ENCODE measurements around the gene CHKB. TPM values are rescaled to one million over a fixed set of nuclear protein-coding genes. Genes with fewer than 3 reads are reported as not detected.

Gene CHKB
- total RNA-seq, 1 experiment from 2014 or later = 55.1 TPM

GRCh38 chr22:50599816-50600455 is 17.3 kb upstream of the CHKB start:
- Histone ChIP-seq H3K27me3 (ENCODE audit: insufficient read depth, low read length) (no peaks in the 10 kb centered on the region), H3K36me3 (ENCODE audit: control insufficient read depth in 1 of 2, insufficient read depth in 2 of 2, low read length in 2 of 2) (no peaks in the 10 kb centered on the region), H3K9me3 (ENCODE audit: control insufficient read depth in 1 of 2, insufficient read depth in 1 of 2, low read depth in 1 of 2, low read length in 2 of 2) (no peaks in the 10 kb centered on the region), H3K9ac (ENCODE audit: low read length) (no peak overlapping the region), H4K20me1 (ENCODE audit: insufficient read depth) (no peaks in the 10 kb centered on the region), H2AFZ (ENCODE audit: low read depth, low read length, poor library complexity, severe bottlenecking) (no peak overlapping the region), H3K27ac (ENCODE audit: low read depth, low read length) (no peak overlapping the region), H3K79me2 (ENCODE audit: insufficient read depth, low read length) (no peaks in the 10 kb centered on the region), H3K4me2 (ENCODE audit: low read length) (peak overlapping the region; percentile 53), H3K9me2 (ENCODE audit: insufficient read depth) (no peaks in the 10 kb centered on the region), H3K4me1 (ENCODE audit: control insufficient read depth in 1 of 2, insufficient read depth in 2 of 2, low read length in 2 of 2) (peaks cover 0 to 10% of the 10 kb centered on the region in 2 experiments; a peak in 1 of 4 replicates), H3K4me3 (replicated peaks in 1 of 2; ENCODE audit: low read depth in 1 of 2, low read length in 2 of 2) (peak overlapping the region; percentile 8 to 16; a peak in 2 of 4 replicates)
- no peak for TF ChIP-seq JUND (IDR thresholded peaks at IDR 0.05)
- TF ChIP-seq ZNF274 (IDR thresholded peaks at IDR 0.05; ENCODE audit: low read depth, low read length) = no peak
- TF ChIP-seq ZFX (IDR thresholded peaks at IDR 0.05) = no peak
- TF ChIP-seq REST (IDR thresholded peaks at IDR 0.05; ENCODE audit: low read depth) = peak; percentile 95
- peak; percentile 98 for TF ChIP-seq SIN3A (IDR thresholded peaks at IDR 0.05; ENCODE audit: low read depth)
- TF ChIP-seq CEBPB (IDR thresholded peaks at IDR 0.05; ENCODE audit: low read depth) = no peak
- TF ChIP-seq ATF3 (IDR thresholded peaks at IDR 0.05) = no peak
- no peak; the same call in none of the 2 replicates for TF ChIP-seq MAX (IDR thresholded peaks at IDR 0.05)
- no peak for TF ChIP-seq TCF7L2 (IDR thresholded peaks at IDR 0.05; ENCODE audit: borderline replicate concordance, extremely low read depth, insufficient read depth, insufficient read length)
- TF ChIP-seq EGR1 (IDR thresholded peaks at IDR 0.05; ENCODE audit: low read depth) = no peak
- TF ChIP-seq ELF1 (IDR thresholded peaks at IDR 0.05; ENCODE audit: borderline replicate concordance, low read depth) = no peak
- no peak for TF ChIP-seq EZH2phosphoT487 (IDR thresholded peaks at IDR 0.05; ENCODE audit: borderline replicate concordance)
- no peak for TF ChIP-seq SP1 (IDR thresholded peaks at IDR 0.05; ENCODE audit: low read depth)
- 0 out of 2 replicates have a peak, but pooled peaks have one; percentile 19 for TF ChIP-seq POLR2AphosphoS5 (IDR thresholded peaks at IDR 0.05; ENCODE audit: low read depth, low read length)
- no peak for TF ChIP-seq RAD21 (IDR thresholded peaks at IDR 0.05; ENCODE audit: low read depth)
- no peak for TF ChIP-seq EZH2 (IDR thresholded peaks at IDR 0.05)
- no peak for TF ChIP-seq CBX3 (IDR thresholded peaks at IDR 0.05; ENCODE audit: low read depth)
- TF ChIP-seq FOSL1 (IDR thresholded peaks at IDR 0.05; ENCODE audit: low read depth) = no peak
- no peak for TF ChIP-seq YY1 (IDR thresholded peaks at IDR 0.05; ENCODE audit: extremely low read depth, insufficient replicate concordance, low read depth, low read length)
- intact Hi-C loops (cut with micrococcal nuclease) = no loop called here
- RAD21 ChIA-PET (ENCODE audit: low non-redundant PET in 1 of 2, low total read pairs in 2 of 2, uncharacterized antibody in 2 of 2, unreplicated experiment in 2 of 2) = no interaction called here
- CTCF ChIA-PET = no interaction called here
- BruUV-seq (replicated peaks) = no TSS peak
- POLR2A ChIA-PET = no interaction called here
- peak; percentile 85 for ATAC-seq
- no peak for DNase-seq (ENCODE audit: low read depth, low spot score)
